Aorta (tissue), 5 donors: Measurements from ENCODE around the gene POTEG. TPM values are rescaled to one million over a fixed set of nuclear protein-coding genes. Genes with fewer than 3 reads are reported as not detected.
"Not testable (repeated sequence)": the region's sequence is repeated elsewhere in the genome, so short reads cannot be mapped to it uniquely, and the experiment has no call there.

Experiments
- ATAC-seq: fragments of 200-7000 bp; cut with Tn5 transposase; one replicate; pipeline ENCODE4 v1.9.1; 2022; ENCODE audit warnings: moderate library complexity; ENCODE audit not compliant: low FRiP score
- DNase-seq, 2 donors: peaks; one replicate each; pipeline ENCODE4 v3.0.0-alpha.2; 2020
- H3K27ac ChIP-seq, 2 donors: one replicate each; pipeline ENCODE4 v1.5.1; 2013; ENCODE audit warnings: low read length in 2 of 2, mild to moderate bottlenecking in 2 of 2, moderate library complexity in 2 of 2, control low read depth in 1 of 2, inconsistent platforms in 1 of 2, low read depth in 1 of 2
- H3K27me3 ChIP-seq, 2 donors: one replicate each; pipeline ENCODE4 v1.6.1; 2013; ENCODE audit warnings: control low read depth in 1 of 2, low read length in 1 of 2, mild to moderate bottlenecking in 1 of 2, moderate library complexity in 1 of 2; ENCODE audit not compliant: insufficient read depth in 2 of 2, control insufficient read depth in 1 of 2
- H3K36me3 ChIP-seq, 2 donors: one replicate each; pipeline ENCODE4 v1.6.1; 2013; ENCODE audit warnings: control low read depth in 1 of 2, low read length in 1 of 2, mild to moderate bottlenecking in 1 of 2; ENCODE audit not compliant: insufficient read depth in 2 of 2, control insufficient read depth in 1 of 2
- H3K4me1 ChIP-seq, 2 donors: one replicate each; pipeline ENCODE4 v1.6.1; 2013; ENCODE audit warnings: low read length in 2 of 2, control low read depth in 1 of 2, mild to moderate bottlenecking in 1 of 2, moderate library complexity in 1 of 2; ENCODE audit not compliant: insufficient read depth in 2 of 2, control insufficient read depth in 1 of 2
- H3K4me3 ChIP-seq, 2 donors: one replicate each; pipeline ENCODE4 v1.5.1; 2013; ENCODE audit warnings: low read length in 2 of 2, control low read depth in 1 of 2, mild to moderate bottlenecking in 1 of 2
- H3K9me3 ChIP-seq: one replicate; pipeline ENCODE4 v1.6.1; 2013; ENCODE audit warnings: mild to moderate bottlenecking, low read length; ENCODE audit not compliant: control insufficient read depth
- WGBS, 2 donors: extraction: QIAGEN DNeasy Blood & Tissue Kit; methylation state at CpG; one replicate each; pipeline ENCODE4 v1.1.7; 2013; 5-methylcytosine and 5-hydroxymethylcytosine counted together
- intact Hi-C, 2 donors: fragments of 100-400 bp; cut with DNase I; formaldehyde crosslinking; loops; one replicate each; pipeline versions ENCODE4 v1.14.2 to v1.15.0; 2022
- polyA plus RNA-seq, 2 donors: library from polyadenylated mRNA; stranded (reverse); fragments of 200-250 nt; gene quantifications; one replicate each; pipeline ENCODE4 v1.2.3, GENCODE V29; 2013
- total RNA-seq, 2 donors: library from RNA; stranded (reverse); fragmentation: NEBNext Ultra II Directional; extraction: Animal tissue kit (Norgen Biotek cat#: 25700); gene quantifications; one replicate each; pipeline ENCODE4 v1.2.1, GENCODE V29; 2021
- donor health status: healthy with polysubstance abuse.
- donor health status: Bipolar disorder and iron deficiency.
- donor health status: DM: no; HTN: no; CAD: no.
- donor health status: DM: no; HTN: no; CAD: no.
- donor health status: DM: yes; HTN: yes; CAD: no.

POTEG gene
- total and polyA plus RNA-seq, 4 donors = not detected

- no CpG with 5 or more reads among the region's 2 CpGs for WGBS, 2 donors
- DNase-seq, H3K4me1 ChIP-seq, H3K9me3 ChIP-seq, H3K27ac ChIP-seq, H3K27me3 ChIP-seq, H3K36me3 ChIP-seq, intact Hi-C loops, ATAC-seq, H3K4me3 ChIP-seq: not testable (repeated sequence)
These were observed 1.7 kb upstream of the POTEG start for GRCh38 chr14:19435852-19436251.

GRCh38 chr14:19434891-19435290, 750 bp upstream of the POTEG start:
- H3K4me1 ChIP-seq, H3K27me3 ChIP-seq, H3K4me3 ChIP-seq, H3K27ac ChIP-seq, H3K9me3 ChIP-seq, ATAC-seq, H3K36me3 ChIP-seq, intact Hi-C loops: not testable (repeated sequence)
- peak in 1 of 2 donors; percentile 9 for DNase-seq
- 89% methylated on average over 39 to 53 of the region's 53 CpGs for WGBS, 2 donors

DNA sequence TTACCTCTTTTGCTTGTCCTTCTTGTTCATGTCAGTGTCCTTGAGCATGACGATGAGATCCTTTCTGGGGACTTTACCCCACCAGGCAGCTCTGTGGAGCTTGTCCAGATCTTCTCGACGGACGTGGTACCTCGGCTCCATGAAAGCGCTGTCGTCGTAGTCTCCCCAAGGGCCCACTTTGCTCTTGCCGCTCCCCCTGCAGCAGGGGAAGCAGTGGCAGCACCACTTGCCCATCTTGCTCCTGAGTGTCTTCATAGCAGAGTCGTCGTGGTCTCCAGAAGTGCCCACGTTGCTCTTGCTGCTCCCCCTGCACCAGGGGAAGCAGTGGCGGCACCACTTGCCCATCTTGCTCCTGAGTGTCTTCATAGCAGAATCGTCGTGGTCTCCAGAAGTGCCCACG, 376 bp downstream of the POTEG start:
- H3K36me3 ChIP-seq, ATAC-seq, H3K4me3 ChIP-seq, intact Hi-C loops, H3K27me3 ChIP-seq, H3K4me1 ChIP-seq, H3K9me3 ChIP-seq, H3K27ac ChIP-seq: not testable (repeated sequence)
- 74 to 75% methylated on average over 7 of the region's 16 CpGs for WGBS, 2 donors
- peak in 1 of 2 donors; percentile 25 for DNase-seq

GRCh38 chr14:19408519-19408918, 25.6 kb downstream of the POTEG start:
- not testable (repeated sequence) for H3K9me3 ChIP-seq, H3K27ac ChIP-seq

DNA sequence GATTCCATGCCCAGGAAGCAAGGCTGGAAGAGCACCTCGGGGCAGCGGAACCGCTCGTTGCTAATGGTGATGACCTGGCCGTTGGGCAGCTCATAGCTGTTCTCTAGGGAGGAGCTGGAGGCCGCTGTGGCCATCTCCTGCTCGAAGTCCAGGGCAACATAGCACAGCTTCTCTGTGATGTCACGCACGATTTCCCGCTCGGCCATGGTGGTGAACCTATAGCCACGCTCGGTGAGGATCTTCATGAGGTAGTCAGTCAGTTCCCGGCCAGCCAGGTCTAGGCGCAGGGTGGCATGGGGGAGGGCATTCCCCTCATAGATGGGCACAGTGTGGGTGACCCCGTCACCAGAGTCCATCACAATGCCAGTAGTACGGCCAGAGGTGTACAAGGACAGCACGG, 32.0 kb downstream of the POTEG start:
- H3K27ac ChIP-seq, intact Hi-C loops, H3K4me3 ChIP-seq, H3K9me3 ChIP-seq, ATAC-seq, DNase-seq, H3K36me3 ChIP-seq, H3K27me3 ChIP-seq, H3K4me1 ChIP-seq: not testable (repeated sequence)
- 80 to 87% methylated on average over 8 to 10 of the region's 18 CpGs for WGBS, 2 donors

More at GRCh38 chr14:19408519-19408918, 25.6 kb downstream of the POTEG start:
- H3K4me3 ChIP-seq, H3K27me3 ChIP-seq, H3K4me1 ChIP-seq, ATAC-seq, intact Hi-C loops, H3K36me3 ChIP-seq: not testable (repeated sequence)
- DNase-seq = peak in 1 of 2 donors; percentile 54
- 77 to 78% methylated on average over 7 to 9 of the region's 13 CpGs for WGBS, 2 donors

DNA sequence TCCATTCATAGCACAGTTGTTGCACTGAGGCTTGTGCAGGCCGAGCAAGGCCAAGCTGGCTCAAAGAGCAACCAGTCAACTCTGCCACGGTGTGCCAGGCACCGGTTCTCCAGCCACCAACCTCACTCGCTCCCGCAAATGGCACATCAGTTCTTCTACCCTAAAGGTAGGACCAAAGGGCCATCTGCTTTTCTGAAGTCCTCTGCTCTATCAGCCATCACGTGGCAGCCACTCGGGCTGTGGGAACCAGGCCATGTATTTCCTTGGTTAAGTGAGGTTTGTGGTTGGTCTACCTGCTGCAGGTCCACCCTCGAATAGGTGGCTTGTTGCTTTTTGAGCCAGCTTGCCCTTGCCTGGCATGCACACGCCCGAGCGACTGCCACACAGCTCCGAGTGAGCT, 39.4 kb downstream of the POTEG start:
- H3K4me3 ChIP-seq, H3K9me3 ChIP-seq, ATAC-seq, H3K4me1 ChIP-seq, H3K36me3 ChIP-seq, intact Hi-C loops, H3K27me3 ChIP-seq, H3K27ac ChIP-seq: not testable (repeated sequence)
- 83 to 92% methylated on average over 4 to 5 of the region's 12 CpGs for WGBS, 2 donors
- DNase-seq = peak in 1 of 2 donors; percentile 63

- H3K27ac ChIP-seq, H3K36me3 ChIP-seq, intact Hi-C loops, H3K4me1 ChIP-seq, H3K27me3 ChIP-seq, ATAC-seq, H3K9me3 ChIP-seq, H3K4me3 ChIP-seq: not testable (repeated sequence)
- 87 to 92% methylated on average over 10 of the region's 10 CpGs for WGBS, 2 donors
- DNase-seq = peak in 1 of 2 donors; percentile 58
These were observed 43.9 kb downstream of the POTEG start for GRCh38 chr14:19390230-19390629.

DNA sequence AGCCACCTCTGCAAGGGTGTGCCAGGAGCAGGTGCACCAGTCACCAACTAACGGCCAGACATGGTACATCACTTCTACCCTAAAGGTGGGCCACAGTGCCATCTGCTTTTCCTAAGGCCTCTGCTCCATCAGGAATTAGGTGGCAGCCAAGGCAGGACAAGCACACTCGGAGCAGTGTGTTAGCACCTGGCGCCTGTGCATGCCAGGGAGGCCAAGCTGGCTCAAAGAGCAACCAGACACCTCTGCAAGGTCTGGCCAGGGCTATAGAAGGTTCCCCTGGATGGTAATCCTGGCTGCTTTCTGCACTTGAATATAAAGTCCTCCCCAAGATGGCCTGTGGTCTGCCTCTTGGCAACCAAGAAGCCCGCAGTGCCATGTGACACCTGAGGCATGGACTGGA, 45.4 kb downstream of the POTEG start:
- H3K9me3 ChIP-seq, H3K27ac ChIP-seq, ATAC-seq, H3K4me1 ChIP-seq, H3K4me3 ChIP-seq, H3K27me3 ChIP-seq, DNase-seq, intact Hi-C loops, H3K36me3 ChIP-seq: not testable (repeated sequence)
- WGBS, 2 donors = 66 to 69% methylated on average over 2 to 4 of the region's 4 CpGs

DNA sequence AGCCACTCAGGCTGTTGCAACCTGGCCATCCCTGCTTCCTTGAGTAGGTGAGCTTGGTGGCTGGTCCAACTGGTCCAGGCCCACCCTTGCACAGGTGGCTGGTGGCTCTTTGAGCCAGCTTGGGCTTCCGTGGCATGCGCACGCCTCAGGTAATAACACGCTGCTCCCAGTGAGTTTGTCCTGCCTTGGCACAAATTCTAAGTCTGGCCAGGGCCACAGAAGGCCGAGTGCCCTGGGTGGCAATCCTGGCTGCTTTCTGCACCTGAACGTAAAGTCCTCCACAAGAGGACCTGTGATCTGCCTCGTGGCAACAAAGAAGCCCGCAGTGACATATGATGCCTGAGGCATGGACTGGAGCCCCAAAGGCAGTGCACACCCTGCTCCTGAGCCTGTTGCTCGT, 47.1 kb downstream of the POTEG start:
- 72 to 73% methylated on average over 9 of the region's 9 CpGs for WGBS, 2 donors
- H3K4me3 ChIP-seq, H3K27me3 ChIP-seq, H3K36me3 ChIP-seq, H3K27ac ChIP-seq, ATAC-seq, H3K9me3 ChIP-seq, DNase-seq, intact Hi-C loops, H3K4me1 ChIP-seq: not testable (repeated sequence)
